HG02571 (cell line): ENCODE results near the gene SH3BGR.

Source experiments
- ATAC-seq: cut with Tn5 transposase; IDR thresholded peaks from one replicate; pipeline ENCODE4 v1.9.1; 2021; ENCODE audit warnings: mild to moderate bottlenecking, moderate library complexity; ENCODE audit not compliant: unreplicated experiment

The SH3BGR gene

DNA sequence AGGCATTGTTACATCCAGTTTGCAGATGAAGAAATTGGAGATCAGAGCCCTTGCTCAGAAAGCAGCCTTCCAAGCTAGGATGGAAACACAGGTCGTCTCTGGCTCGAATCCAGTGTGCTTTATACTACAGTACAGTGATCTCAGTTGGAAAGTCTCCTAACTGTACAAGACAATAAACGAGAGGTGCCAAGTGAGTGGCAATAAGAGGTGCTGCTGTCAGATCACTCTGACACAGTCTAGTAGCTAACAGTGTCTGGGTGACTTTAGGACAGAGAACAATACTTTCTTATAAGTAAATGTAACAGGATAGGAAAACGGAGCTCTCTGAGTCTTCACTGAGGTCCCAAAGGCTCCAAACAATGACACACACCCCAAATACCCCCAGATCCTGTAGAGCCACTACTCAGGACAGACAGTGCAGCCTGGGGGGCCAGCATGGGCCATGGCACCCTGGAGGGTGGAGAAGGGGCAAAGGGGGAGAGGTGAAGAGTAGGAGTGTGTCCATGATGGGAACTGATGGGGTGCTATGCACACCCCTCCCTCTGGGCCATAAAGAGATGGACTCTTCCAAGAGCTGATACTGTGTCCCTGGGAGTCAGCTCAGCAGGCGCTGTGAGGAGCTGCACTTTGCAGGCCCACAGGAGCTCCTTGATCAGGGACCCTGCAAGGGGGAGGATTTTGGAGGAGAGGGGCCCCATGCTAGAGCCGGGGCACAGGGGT is 3.3 kb downstream of the SH3BGR start:
- no peak for ATAC-seq

DNA sequence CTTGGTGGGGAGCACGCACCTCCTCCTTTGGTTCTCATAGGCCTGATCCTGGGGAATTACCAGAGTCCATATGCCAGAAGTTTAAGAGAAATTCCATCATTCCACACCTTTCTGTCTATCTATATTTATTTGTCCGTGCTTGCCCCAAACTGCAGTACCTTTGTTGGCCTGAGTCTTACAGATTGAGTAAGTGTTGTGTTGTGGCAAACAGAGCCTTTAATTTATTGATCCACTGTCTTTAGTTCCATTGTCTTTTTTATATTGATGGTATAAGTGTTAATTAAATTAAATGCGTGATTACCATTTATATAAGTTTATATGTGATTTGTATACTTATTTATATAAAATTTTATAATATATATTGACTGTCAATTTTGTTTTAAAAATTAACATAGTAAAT is 4.9 kb downstream of the SH3BGR start:
- no peak for ATAC-seq

GRCh38 chr21:39461419-39461818 is 9.6 kb downstream of the SH3BGR start:
- ATAC-seq = no peak

GRCh38 chr21:39463308-39463707 is 11.5 kb downstream of the SH3BGR start:
- no peak for ATAC-seq

- ATAC-seq = no peak
Observed at GRCh38 chr21:39466584-39466983, 14.8 kb downstream of the SH3BGR start.

GRCh38 chr21:39467746-39468145 is 16.0 kb downstream of the SH3BGR start:
- ATAC-seq = no peak

- no peak for ATAC-seq
Observed at GRCh38 chr21:39468559-39468958, 16.8 kb downstream of the SH3BGR start.

DNA sequence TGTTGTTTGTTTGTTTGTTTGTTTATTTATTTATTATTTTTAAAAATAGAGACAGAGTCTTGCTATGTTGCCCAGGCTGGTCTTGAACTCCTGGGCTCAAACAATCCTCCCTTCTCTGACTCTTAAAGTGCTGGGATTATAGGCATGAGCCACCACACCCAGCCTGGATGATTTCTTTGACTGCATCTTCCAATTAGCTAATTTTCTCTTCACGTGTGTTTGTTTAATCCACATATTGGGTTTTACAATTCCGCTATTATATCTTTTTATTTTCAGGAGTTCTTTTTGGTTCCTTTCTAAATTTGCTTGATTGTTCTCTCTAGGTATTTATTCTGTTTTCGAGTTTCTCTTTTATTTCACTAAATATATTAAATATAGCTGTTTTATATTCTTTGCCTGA is 19.8 kb downstream of the SH3BGR start:
- no peak for ATAC-seq

DNA sequence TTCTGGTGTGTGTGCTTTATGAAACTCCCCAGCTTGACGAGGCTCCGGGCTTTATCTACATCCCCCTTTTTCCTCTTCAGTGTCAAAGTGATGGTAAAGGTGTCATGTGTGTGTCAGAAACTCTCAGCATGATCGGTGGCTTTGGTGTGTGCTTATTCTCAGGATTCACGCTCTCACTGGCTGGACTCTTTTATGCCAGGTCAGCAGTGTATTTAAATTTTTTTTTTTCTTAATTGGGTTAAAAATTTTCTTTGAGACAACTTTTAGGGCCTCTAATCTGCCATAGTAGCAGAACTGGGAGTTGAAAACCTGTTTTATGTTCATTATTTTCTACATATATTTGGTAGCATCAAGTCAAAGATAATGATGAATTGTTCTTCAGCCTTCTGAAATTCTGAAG is 21.0 kb downstream of the SH3BGR start:
- no peak for ATAC-seq

GRCh38 chr21:39474611-39475010 is 22.8 kb downstream of the SH3BGR start:
- ATAC-seq = no peak

DNA sequence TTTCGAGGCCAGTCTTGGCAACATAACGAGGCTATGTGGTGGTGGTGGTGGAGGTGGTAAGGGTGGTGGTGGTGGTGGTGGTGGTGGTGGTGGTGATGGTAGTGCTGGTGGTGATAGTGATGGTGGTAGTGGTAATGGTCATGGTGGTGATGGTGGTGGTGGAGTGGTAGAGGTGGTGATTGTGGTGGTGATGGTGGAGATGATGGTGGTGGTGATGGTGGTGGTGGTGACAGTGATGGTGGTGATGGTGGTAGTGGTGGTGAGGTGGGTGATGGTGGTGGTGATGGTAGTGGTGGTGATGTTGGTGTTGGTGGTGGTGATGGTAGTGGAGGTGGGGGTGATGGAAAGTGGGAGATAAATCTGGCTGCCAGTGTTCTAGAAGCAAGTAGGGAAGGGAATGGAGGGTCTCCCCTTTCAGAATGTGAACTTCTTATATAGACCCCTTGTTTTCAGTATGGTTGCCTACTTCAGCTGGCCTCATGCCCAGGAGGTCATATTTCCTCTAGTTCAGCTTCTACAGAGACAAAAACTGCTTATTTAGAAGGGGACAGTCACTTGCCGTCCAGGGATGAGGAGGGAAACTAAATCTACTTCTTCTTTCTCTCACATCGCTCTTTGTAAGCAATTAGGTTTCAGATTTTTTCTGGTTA is 27.5 kb downstream of the SH3BGR start:
- no peak for ATAC-seq

GRCh38 chr21:39479814-39480182 is 28.0 kb downstream of the SH3BGR start:
- no peak for ATAC-seq

DNA sequence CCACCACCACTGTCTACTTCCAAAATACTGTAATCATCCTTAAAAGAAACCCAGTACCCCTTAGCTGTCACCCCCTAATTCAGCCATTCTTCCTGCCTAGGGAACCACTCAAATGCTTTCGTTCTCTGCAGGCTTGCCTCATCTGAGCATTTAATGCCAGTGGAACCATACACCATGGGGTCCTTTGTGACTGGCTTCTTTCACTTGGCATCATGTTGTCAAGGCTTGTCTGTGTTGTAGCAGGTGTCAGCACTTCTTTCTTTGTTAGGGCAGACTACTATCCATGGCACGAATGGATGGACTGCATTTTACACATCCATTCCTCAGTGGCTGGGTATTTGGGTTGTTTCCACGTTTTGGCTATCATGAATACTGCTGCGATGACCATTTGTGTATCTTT is 28.5 kb downstream of the SH3BGR start:
- no peak for ATAC-seq

- ATAC-seq = no peak
Observed at GRCh38 chr21:39481886-39482285, 30.1 kb downstream of the SH3BGR start.

GRCh38 chr21:39483917-39484316 is 32.1 kb downstream of the SH3BGR start:
- no peak for ATAC-seq

- no peak for ATAC-seq
Observed at GRCh38 chr21:39484711-39485276, 33.0 kb downstream of the SH3BGR start.

DNA sequence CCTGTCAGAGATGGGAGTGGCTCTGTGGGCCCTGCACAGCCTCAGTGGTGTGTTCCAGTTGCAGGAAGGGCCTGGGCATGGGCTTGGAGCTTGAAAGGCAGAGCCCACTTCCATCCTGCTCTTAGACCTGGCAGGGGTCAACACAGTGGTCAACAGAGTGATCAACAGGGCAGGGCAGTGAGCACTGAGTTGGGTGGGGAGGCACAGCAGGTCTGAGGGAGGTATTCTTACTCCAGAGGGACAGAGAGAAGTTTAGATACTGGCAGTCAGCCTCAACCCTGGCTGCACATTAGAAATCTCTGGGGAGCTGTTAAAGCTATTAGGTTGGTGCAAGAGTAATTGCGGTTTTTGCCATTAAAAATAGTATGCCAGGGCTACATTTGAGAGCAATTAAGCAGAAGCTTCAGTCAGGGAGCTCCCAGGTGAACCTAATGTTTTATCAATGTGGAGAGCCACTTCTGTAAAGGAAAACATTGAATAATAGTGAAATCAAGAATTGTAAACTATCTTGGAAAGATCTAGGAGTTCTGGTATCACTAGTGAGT is 37.7 kb downstream of the SH3BGR start:
- ATAC-seq = no peak

- no peak for ATAC-seq
Observed at GRCh38 chr21:39499156-39499555, 47.4 kb downstream of the SH3BGR start.

DNA sequence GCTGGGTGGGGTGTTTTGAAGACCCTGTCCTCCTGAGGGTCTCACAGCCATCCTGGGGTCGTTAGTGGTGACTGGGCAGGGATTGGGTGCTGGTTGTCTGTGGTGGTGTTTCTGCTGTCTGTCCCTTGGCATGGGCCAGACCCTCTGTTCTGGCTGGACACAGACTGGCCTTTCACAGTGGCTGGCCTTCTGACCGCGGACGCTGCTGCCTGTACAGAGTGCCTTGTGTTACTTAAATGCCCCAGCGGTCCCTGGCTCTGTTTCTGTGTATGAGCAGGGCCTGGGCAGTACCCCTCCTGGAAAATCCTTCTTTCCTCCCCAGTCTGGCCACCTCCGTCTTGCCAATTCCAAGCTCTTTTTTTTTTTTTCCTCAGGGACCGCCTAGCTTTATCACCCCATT is 50.9 kb downstream of the SH3BGR start:
- ATAC-seq = no peak

- ATAC-seq = no peak
Observed at GRCh38 chr21:39503123-39503762, 51.5 kb downstream of the SH3BGR start.

DNA sequence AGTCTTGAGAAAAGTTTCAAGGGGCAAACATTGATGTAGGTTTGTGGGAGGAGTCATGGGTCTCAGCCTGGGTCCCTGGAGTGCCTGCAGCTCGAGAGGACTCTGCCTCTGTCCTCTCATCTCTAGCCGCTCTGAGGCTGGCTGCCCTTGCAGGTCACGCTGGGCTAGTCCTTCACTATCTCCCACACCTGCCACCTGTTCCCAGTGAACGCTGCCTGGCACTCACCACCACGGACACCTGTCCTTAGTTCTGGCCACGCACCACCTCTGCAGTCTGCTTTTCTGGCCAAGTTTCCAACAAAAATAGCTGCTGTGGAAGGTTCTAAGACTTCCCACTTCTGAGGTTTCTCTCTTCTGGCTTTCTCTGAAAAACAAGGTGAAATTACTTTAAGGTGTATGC is 52.5 kb downstream of the SH3BGR start:
- ATAC-seq = no peak

DNA sequence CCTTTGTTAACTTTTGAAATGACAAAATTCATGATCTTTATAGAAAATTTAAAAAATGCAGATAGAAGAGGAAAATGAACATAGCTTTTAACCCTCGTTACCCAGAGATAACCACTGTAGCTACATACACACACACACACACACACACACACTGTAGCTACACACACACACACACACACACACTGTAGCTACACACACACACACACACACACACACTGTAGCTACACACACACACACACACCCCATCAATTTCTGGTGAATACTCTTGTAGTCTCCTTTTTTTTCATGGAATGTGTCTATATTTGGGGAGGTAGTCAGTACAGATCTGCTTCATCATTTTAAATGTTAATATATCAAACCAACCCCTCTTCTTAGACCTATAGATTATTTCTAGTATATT is 58.5 kb downstream of the SH3BGR start:
- no peak for ATAC-seq
